Retina (tissue), 1 donor: ENCODE results near the gene INO80.

Experiments used
- DNase-seq: peaks from one replicate; pipeline ENCODE4 v3.0.0-alpha.2; 2016

INO80 gene

GRCh38 chr15:41043276-41043951 is 72.7 kb downstream of the INO80 start:
- DNase-seq: no peak

- no peak for DNase-seq
These were observed 73.2 kb downstream of the INO80 start for GRCh38 chr15:41042851-41043250.

GRCh38 chr15:41039121-41039520 is 77.0 kb downstream of the INO80 start:
- DNase-seq: no peak

GRCh38 chr15:41032079-41032328 is 84.1 kb downstream of the INO80 start:
- DNase-seq: no peak

DNA sequence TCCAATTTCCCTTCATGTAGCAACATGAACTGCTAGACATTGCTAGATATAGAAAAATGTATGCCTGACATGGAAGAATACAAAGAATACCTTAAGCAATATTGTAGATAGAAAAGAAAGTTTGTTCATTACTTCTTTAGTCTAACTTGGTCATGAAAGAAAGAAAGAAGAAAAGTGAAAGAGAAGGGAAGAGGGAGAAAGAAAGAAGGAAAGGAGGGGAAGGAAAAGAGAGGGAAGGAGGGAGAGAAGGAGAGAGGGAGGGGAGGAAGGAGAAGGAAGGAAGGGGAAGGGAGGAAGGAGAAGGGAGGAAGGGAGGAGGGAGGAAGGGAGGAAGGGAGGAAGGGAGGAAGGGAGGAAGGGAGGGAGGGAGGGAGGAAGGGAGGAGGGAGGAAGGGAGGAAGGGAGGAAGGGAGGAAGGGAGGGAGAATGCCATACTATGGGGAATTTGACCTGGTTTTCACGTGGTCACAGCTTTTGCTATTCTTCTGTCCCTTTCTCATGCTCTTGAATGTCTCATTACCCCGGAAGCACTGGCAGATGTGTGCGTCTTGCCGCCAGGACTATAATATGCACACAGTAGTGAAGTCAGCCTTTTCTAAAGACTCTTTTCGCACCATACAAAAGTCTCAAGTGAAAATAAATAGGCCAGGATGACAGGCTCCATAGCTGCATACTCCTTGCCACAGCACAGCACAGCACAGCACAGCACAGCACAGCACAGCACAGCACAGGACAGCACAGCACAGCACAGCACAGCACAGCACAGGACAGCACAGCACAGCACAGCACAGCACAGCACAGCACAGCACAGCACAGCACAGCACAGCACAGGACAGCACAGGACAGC is 84.6 kb downstream of the INO80 start:
- DNase-seq: no peak

DNA sequence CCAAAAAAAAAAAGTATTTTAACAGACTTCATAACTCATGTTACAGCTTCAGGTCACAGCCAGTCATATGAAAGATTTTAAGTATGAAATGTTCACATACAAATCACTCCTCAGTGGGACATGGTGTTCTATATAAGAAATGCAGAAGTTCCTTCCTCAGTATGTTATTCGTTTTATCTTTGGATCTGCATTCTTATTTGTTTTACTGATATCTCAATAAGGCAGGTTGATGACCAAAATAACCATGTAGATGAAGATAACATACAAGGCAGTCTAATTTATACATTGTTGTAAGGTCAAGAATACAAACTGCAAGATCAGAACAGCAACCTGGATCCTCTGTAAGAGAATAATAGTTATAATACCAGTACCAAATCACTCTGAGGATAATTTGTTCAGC is 87.2 kb downstream of the INO80 start:
- DNase-seq: no peak

DNA sequence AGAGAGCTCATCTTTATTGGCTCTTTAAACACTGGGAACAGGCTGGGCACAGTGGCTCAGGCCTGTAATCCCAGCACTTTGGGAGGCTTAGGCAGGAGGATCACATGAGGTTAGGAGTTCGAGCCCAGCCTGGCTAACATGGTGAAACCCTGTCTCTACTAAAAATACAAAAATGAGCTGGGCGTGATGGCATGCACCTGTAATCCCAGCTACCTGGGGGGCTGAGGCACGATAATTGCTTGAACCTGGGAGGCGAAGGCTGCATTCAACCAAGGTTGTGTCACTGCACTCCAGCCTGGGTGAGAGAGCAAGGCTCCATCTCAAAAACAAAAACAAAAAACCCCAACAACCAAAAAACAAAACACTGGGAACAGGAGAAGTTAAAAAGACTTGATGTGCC is 90.7 kb downstream of the INO80 start:
- no peak for DNase-seq

DNA sequence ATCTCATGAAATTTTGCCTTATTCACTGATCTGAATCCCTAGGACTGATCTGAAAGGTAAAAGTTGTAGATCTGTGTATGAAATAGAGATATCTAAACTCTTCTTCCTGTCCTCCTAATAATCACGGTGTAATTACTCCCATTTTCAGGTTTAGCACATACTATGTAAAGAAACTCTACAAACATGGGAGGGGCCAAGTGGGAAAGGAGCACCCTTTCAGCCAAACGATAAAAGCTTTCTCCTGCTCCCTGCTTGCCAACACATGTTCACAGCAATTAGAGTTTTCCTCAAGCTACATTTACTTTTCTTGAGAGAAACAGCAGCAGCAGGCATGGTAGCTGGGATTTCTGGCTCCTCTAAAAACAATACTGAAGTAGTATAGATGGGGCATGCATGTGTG is 91.2 kb downstream of the INO80 start:
- no peak for DNase-seq

DNA sequence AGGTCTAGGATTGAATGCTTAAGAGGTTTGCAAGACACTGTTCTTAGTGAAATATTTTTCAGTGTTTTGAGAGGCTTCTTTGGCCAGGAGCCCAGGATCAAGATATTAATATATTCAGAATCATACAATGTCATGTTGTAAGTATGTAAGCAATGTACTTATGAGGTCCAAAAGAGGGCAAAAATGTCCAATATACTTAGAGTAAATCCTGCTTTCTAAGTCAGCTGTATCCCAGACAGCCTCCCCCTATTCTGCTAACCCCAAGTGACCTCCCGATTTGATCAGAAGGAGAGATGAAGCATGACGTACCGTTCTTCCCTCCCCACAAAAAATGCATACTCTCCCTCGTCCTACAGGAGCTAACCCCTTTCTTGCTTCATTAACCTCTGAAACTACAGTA is 91.9 kb downstream of the INO80 start:
- DNase-seq: no peak

DNA sequence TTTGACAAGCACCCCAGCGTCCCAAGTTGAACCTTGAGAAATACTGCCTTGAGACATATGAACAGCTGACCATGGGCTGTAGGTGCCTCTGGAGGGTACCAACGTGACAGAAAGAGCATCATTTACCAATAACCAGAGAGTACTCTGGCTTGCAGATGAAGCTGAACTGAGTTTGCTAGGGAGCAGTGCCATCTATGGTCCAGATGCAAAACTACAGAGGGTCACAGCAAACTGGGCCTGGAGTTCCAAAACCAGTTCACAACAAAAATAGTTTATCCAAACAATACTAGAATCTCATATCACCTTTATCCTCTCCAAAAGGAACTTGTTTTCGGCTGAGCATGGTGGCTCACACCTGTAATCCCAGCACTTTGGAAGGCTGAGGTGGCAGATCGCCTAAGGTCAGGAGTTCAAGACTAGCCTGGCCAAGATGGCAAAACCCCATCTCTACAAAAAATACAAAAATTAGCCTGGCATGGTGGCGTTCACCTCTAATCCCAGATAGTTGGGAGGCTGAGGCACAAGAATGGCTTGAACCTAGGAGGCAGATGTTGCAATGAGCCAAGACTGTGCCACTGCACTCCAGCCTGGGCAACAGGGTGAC is 93.5 kb downstream of the INO80 start:
- peak; percentile 60 for DNase-seq

DNA sequence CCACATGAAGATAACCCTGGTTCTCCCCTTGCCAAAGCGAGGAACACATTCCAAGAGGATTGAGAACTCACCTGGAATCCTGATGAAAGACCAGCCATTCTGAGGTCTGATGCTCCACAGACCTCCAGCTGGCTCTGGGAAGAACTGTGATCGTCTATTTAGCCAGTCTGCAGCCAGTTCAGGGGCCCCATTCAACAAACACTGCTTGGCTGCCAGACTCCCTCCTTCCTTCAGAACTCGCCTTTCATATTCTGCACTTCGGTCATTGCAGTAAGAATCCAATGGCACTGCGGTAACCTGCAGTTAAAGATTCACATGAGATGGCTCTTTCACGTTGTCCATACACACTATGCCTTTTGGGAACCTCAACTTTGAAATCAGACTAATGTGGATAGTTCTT is 95.3 kb downstream of the INO80 start:
- no peak for DNase-seq

DNA sequence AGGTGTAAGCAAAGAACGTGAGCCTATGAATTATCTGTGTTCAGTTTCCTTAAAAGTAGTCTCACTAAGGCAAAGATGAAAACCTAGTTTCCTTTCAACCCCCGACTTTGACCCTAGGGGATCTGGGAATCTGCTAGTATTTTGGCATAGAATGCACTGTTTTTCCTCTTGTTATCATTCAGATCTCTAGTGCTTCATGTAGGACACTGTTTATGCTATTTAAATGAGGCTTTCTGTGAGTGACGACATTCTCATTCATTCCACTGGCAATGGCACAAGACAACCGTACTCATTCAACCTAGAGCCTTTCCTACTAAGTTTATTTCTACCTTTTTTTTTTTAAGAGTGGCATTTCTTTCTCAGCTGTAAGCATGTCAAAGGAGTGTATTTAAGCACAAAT is 95.8 kb downstream of the INO80 start:
- DNase-seq: no peak

DNA sequence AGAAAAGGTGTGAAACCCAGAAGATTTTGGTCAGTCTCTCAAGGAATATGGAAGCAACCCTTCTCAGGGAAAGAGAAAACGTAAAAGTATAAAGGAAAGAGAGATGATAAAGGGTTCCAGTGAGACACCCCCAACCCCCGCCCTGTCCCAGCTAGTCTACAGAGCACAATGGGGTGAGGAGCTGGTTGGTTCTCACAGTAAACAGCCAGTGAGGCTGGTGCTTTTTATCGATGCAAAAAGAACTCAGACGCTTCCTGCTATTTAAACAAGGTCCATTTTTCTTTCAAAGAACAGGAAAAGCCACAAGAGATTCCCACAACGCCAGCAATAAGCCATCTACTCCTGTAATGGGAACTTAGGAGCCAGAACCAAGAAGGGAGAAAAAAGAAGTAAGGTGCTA is 96.9 kb downstream of the INO80 start:
- DNase-seq: no peak

DNA sequence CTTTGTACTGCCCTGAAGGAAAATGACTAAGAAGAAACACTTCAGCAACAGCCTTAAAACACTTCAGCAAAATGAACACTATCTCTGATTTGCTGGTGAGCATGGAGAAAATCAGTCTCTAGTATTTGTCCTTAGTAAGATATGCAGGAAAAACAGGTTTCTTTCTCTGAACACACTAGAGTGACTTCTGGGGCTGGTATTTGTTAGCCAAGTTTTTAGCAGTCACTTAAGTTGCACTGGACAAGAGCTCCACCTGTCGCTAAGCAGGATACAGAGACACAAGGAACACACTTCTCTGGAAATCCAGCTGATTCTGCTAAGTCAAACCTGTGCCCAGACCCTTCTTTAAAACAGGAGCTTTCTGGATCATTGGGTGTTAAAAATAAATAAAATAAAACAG is 97.5 kb downstream of the INO80 start:
- DNase-seq: no peak

DNA sequence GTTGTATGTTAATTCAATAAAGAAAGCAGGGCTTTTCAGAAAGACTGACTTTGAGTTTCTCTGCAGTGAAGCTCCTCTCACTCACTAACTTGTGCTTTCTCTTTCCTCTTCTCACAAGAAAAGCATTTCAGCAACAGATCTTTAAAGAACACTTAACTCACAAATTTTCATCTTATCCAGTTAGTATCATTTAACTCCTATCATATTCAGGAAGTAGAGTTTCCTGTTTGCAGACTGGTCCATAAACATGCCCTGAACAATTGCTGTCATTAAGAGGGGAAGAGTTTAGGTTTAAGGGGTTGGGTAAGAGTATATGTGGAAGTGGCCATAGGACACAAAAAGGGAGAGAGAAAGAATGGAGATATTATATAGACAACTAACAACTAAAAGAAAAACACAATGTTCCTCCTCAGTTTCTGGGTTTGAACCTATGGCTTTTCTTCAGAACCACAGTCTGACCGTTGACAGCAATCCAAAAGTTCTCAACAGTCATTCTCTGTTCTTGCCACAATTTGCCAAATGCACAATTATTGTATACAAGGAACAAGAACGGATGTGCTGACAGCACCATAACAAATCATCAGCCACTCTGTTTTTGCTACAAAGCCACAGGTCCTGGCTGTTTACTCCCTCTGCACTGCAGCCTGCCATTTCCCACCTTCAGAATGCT is 98.9 kb downstream of the INO80 start:
- DNase-seq: no peak

GRCh38 chr15:41013691-41014414 is 102.2 kb downstream of the INO80 start:
- no peak for DNase-seq

DNA sequence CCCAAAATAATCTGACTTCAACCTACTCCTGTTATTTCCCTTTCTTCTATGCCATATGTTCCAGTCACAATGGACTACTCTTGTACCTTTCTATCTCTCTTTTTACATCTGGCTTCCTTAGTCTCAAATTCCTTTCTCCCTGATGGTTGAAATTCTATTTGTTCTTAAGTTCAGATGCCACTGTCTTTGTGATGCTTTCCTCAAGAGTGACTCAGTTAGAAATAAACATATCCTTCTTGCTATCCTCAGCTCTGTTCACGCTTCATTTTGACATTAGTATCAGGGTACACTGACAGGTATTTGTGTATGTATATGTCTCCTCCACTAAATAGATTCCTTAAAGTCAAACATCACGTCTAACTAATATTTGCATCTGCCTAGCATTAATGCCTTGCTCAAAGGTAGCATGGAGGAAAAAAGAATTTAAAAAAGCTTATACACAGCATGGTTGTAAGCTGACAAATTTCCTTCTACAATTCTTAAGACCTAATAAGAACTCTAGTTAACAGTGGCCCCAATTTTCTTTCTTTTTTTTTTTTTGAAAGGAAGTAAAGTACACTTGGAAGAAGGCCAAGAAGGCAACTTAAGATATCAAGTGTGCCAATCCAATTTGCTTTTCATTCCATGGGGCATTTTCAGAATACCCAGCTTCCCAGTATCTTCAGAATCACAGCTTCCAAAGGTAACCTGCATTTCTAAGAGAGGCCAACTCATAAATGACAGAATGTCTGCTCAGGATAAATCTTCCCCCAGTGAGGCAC is 104.8 kb downstream of the INO80 start:
- no peak for DNase-seq

GRCh38 chr15:41010345-41010744 is 105.7 kb downstream of the INO80 start:
- DNase-seq: no peak

- no peak for DNase-seq
These were observed 109.6 kb downstream of the INO80 start for GRCh38 chr15:41006479-41006878.

DNA sequence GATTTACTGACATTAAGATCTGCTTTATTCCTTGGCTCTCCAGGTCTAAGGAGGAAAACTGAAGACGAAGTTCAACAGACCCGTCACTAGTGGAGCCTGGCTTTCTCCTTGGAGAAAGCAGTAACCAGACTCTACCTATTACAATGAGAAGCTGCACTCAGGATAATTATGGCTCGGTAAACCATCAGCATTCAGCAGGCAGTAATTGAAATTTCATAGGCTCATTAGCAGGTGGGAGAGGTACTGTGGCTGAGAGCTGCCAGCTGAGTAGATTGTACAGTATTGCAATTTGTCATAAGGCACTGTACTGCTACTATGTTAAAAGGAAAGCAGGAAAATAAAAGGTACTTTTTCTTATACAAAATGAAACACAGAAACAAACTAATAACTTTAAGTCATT is 111.6 kb downstream of the INO80 start:
- DNase-seq: no peak

- no peak for DNase-seq
These were observed 114.4 kb downstream of the INO80 start for GRCh38 chr15:41001524-41002214.

DNA sequence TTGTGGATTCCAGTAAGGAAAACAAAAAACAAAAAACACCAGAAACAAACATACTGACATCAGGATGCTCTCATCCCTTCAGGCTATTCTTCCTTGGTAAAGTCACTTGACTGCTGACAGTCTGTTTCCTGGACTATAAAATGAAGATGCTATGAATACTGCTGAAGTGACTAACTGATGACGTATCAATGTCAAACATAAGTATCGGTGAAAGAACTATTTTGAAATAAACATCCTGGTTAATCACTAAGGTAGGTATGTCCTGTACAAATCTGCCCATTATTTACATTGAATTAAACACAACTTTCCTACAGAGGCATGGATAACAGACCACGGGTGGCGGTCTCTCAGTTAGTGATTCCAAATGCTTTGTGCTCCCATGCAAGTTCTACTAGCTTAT is 116.9 kb downstream of the INO80 start:
- no peak for DNase-seq
